ENCODE results near the gene DGLUCY.

The DGLUCY gene

DNA sequence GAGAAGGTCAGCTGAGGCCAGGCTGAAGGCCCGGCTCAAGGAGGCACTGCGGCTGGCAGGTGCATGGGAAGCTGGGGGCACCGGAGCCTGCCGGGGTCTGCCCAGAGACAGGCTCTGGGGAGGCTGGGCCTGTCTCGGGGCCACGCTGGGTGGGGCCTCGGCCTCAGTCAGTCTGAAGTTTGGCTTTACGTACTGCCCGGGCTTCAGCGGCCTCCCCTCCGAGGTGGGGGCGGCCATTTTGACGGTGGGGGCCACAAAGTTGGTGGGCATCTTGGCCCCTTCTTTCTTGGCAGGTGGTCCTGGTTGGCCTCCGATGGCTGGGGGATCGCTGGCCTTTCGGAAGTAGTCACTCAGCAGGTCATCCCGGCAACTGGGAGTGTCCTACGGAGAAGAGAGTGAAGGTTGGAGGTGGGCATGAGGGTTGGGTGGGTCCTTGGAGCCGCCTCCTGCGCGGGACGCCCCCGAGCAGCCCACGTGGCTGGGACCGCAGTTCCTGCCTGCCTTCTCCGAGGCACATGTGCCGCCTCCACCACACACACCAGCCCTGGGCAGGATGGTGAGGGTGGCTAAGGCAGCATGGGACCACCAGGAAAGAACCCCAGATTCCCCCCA is 159.5 kb downstream of the DGLUCY start:
- H3F3A ChIP-seq (ENCODE audit: control insufficient read depth, insufficient read depth): no peaks in the 10 kb centered on the region
- no peak overlapping the region for H3K4me3 ChIP-seq (ENCODE audit: low read length)
- no peaks in the 10 kb centered on the region for H3K79me2 ChIP-seq (ENCODE audit: control insufficient read depth, low read length)
- peaks cover 10% of the 10 kb centered on the region for H3K4me1 ChIP-seq (ENCODE audit: control insufficient read depth, low read length)
- no peaks in the 10 kb centered on the region for H4K20me1 ChIP-seq (ENCODE audit: control insufficient read depth, insufficient read depth, low read depth, low read length)
- H3K9me3 ChIP-seq (ENCODE audit: control insufficient read depth, insufficient read depth, low read length): no peaks in the 10 kb centered on the region
- TF ChIP-seq EZH2phosphoT487 (IDR thresholded peaks at IDR 0.05; ENCODE audit: borderline replicate concordance, low read length): no peak
- TF ChIP-seq, protein P1, sequence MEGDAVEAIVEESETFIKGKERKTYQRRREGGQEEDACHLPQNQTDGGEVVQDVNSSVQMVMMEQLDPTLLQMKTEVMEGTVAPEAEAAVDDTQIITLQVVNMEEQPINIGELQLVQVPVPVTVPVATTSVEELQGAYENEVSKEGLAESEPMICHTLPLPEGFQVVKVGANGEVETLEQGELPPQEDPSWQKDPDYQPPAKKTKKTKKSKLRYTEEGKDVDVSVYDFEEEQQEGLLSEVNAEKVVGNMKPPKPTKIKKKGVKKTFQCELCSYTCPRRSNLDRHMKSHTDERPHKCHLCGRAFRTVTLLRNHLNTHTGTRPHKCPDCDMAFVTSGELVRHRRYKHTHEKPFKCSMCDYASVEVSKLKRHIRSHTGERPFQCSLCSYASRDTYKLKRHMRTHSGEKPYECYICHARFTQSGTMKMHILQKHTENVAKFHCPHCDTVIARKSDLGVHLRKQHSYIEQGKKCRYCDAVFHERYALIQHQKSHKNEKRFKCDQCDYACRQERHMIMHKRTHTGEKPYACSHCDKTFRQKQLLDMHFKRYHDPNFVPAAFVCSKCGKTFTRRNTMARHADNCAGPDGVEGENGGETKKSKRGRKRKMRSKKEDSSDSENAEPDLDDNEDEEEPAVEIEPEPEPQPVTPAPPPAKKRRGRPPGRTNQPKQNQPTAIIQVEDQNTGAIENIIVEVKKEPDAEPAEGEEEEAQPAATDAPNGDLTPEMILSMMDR (IDR thresholded peaks at IDR 0.05; ENCODE audit: low read depth, low read length, poor library complexity, severe bottlenecking): no peak
- H3K27me3 ChIP-seq (ENCODE audit: control insufficient read depth, low read length): no peaks in the 10 kb centered on the region
- no peaks in the 10 kb centered on the region for H3K9me2 ChIP-seq (replicated peaks; ENCODE audit: control insufficient read depth, low read length)
- peaks cover 78% of the 10 kb centered on the region for H3K36me3 ChIP-seq (ENCODE audit: control insufficient read depth, low read length)
- H3K4me2 ChIP-seq (ENCODE audit: low read length): no peak overlapping the region
- H3K27ac ChIP-seq (ENCODE audit: low read depth, low read length): no peak overlapping the region

DNA sequence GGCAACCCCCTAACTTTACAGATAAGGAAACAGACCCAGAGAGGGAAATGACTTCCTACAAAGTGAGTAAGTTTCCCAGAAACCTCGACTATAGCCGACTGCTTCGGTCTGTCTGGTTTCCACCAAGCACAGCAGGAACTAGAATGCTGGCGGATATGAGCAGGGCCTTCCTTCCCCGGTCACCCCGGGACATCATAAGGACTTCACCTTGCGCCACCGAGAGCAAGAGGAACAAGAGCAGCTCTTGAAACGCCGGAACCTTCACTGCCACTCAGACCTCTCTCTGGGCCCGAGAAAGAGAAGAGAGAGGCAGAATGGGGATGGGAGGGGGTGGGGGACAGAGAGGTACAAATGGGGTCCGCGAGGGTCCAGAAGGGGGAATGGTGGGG is 160.0 kb downstream of the DGLUCY start:
- H3K9me2 ChIP-seq (replicated peaks; ENCODE audit: control insufficient read depth, low read length): no peaks in the 10 kb centered on the region
- H3K4me3 ChIP-seq (ENCODE audit: low read length): no peak overlapping the region
- H3K4me2 ChIP-seq (ENCODE audit: low read length): no peak overlapping the region
- peaks cover 15% of the 10 kb centered on the region for H3K4me1 ChIP-seq (ENCODE audit: control insufficient read depth, low read length)
- H3K27me3 ChIP-seq (ENCODE audit: control insufficient read depth, low read length): no peaks in the 10 kb centered on the region
- H3F3A ChIP-seq (ENCODE audit: control insufficient read depth, insufficient read depth): no peaks in the 10 kb centered on the region
- H3K36me3 ChIP-seq (ENCODE audit: control insufficient read depth, low read length): peaks cover 81% of the 10 kb centered on the region
- no peaks in the 10 kb centered on the region for H3K79me2 ChIP-seq (ENCODE audit: control insufficient read depth, low read length)
- no peaks in the 10 kb centered on the region for H4K20me1 ChIP-seq (ENCODE audit: control insufficient read depth, insufficient read depth, low read depth, low read length)
- H3K9me3 ChIP-seq (ENCODE audit: control insufficient read depth, insufficient read depth, low read length): no peaks in the 10 kb centered on the region
- H3K27ac ChIP-seq (ENCODE audit: low read depth, low read length): no peak overlapping the region
- TF ChIP-seq, protein P1 (IDR thresholded peaks at IDR 0.05; ENCODE audit: low read depth, low read length, poor library complexity, severe bottlenecking): no peak
- TF ChIP-seq EZH2phosphoT487 (IDR thresholded peaks at IDR 0.05; ENCODE audit: borderline replicate concordance, low read length): no peak

DNA sequence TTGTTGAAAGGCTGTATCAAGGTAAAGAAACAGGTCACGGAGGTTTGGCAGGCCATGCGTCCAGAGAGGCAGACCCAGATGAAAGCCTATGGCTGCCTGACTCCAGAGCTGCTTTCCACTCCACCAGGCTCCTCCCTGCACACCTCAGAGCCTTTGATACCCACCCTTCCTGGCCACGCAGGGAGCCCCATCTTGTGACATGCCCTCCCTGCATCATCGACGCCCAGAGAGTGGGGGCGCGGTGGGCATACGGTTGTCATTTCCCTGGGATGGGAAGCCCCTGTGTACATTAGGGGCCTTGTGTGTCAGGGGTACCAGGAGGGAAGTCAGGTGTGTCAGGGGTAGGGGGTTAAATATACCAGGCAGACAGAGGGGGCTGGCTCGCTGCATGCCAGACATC is 160.9 kb downstream of the DGLUCY start:
- TF ChIP-seq, protein P1 (IDR thresholded peaks at IDR 0.05; ENCODE audit: low read depth, low read length, poor library complexity, severe bottlenecking): no peak
- TF ChIP-seq EZH2phosphoT487 (IDR thresholded peaks at IDR 0.05; ENCODE audit: borderline replicate concordance, low read length): no peak
- Histone ChIP-seq H3K27me3 (ENCODE audit: control insufficient read depth, low read length) (no peaks in the 10 kb centered on the region), H3K4me1 (ENCODE audit: control insufficient read depth, low read length) (peaks cover 25% of the 10 kb centered on the region), H3K4me2 (ENCODE audit: low read length) (no peak overlapping the region), H3F3A (ENCODE audit: control insufficient read depth, insufficient read depth) (no peaks in the 10 kb centered on the region), H3K9me3 (ENCODE audit: control insufficient read depth, insufficient read depth, low read length) (no peaks in the 10 kb centered on the region), H3K9me2 (replicated peaks; ENCODE audit: control insufficient read depth, low read length) (no peaks in the 10 kb centered on the region), H3K36me3 (ENCODE audit: control insufficient read depth, low read length) (peaks cover 87% of the 10 kb centered on the region), H3K27ac (ENCODE audit: low read depth, low read length) (no peak overlapping the region), H4K20me1 (ENCODE audit: control insufficient read depth, insufficient read depth, low read depth, low read length) (no peaks in the 10 kb centered on the region), H3K79me2 (ENCODE audit: control insufficient read depth, low read length) (0 out of 2 replicates have a peak, but pooled peaks cover 3% of the 10 kb centered on the region), H3K4me3 (ENCODE audit: low read length) (no peak overlapping the region)
